GM23338 (cell line): Measurements from ENCODE around the gene APBA2. TPM values are rescaled to one million over a fixed set of nuclear protein-coding genes. Genes with fewer than 3 reads are reported as not detected.

Experiments
- ATAC-seq: fragments of 200-7000 bp; cut with Tn5 transposase; 3 replicates; pipeline ENCODE4 v1.9.1; 2020
- DNase-seq: peaks from one replicate; pipeline ENCODE4 v3.0.0-alpha.2; 2015; ENCODE audit warnings: low spot score
- H2AFZ ChIP-seq: fragments of 200-600 bp; sonication (generic); 2 replicates; pipeline ENCODE4 v1.8.0; 2016; ENCODE audit warnings: antibody characterized with exemption, mild to moderate bottlenecking, moderate library complexity
- H3F3A ChIP-seq: fragments of 200-600 bp; sonication (generic); replicated peaks from 2 replicates; pipeline ENCODE4 v1.8.0; 2017; ENCODE audit warnings: antibody characterized with exemption, mixed run types, low read depth
- H3K27ac ChIP-seq: fragments of 200-600 bp; sonication (generic); 2 replicates; pipeline ENCODE4 v1.6.1; 2016; ENCODE audit warnings: low read depth
- H3K27me3 ChIP-seq: fragments of 200-600 bp; sonication (generic); 2 replicates; pipeline ENCODE4 v1.8.0; 2016; ENCODE audit warnings: mild to moderate bottlenecking, mixed run types, moderate library complexity; ENCODE audit not compliant: insufficient read depth
- H3K36me3 ChIP-seq: fragments of 200-600 bp; sonication (generic); 2 replicates; pipeline ENCODE4 v1.8.0; 2016; ENCODE audit warnings: mild to moderate bottlenecking; ENCODE audit not compliant: insufficient read depth
- H3K4me1 ChIP-seq: fragments of 200-600 bp; sonication (generic); 2 replicates; pipeline ENCODE4 v1.8.0; 2016; ENCODE audit warnings: mild to moderate bottlenecking, moderate library complexity; ENCODE audit not compliant: insufficient read depth
- H3K4me2 ChIP-seq: fragments of 200-600 bp; sonication (generic); 2 replicates; pipeline ENCODE4 v1.7.1; 2017; ENCODE audit warnings: mixed run types
- H3K4me3 ChIP-seq: fragments of 200-600 bp; sonication (generic); 2 replicates; pipeline ENCODE4 v1.6.1; 2016; ENCODE audit warnings: mixed run types
- H3K79me2 ChIP-seq: fragments of 200-600 bp; sonication (generic); replicated peaks from 2 replicates; pipeline ENCODE4 v1.8.0; 2017; ENCODE audit warnings: mild to moderate bottlenecking; ENCODE audit not compliant: insufficient read depth
- H3K9me2 ChIP-seq: fragments of 200-600 bp; sonication (generic); 2 replicates; pipeline ENCODE4 v1.8.0; 2017; ENCODE audit not compliant: insufficient read depth
- H4K20me1 ChIP-seq: fragments of 200-600 bp; sonication (generic); replicated peaks from 2 replicates; pipeline ENCODE4 v1.8.0; 2017; ENCODE audit warnings: mild to moderate bottlenecking; ENCODE audit not compliant: insufficient read depth
- H3K27ac Mint-ChIP-seq: 2 replicates; pipeline ENCODE4 v1.8.0; 2020; ENCODE audit warnings: inconsistent platforms, mild to moderate bottlenecking, moderate library complexity, mixed read lengths
- H3K27me3 Mint-ChIP-seq: 3 replicates; pipeline ENCODE4 v1.8.0; 2022; ENCODE audit warnings: low read depth, mild to moderate bottlenecking, moderate library complexity, mixed read lengths, inconsistent platforms; ENCODE audit not compliant: insufficient read depth, poor library complexity
- H3K36me3 Mint-ChIP-seq: 3 replicates; pipeline ENCODE4 v1.8.0; 2021; ENCODE audit warnings: low read depth, mild to moderate bottlenecking, inconsistent platforms, moderate library complexity, mixed read lengths
- H3K4me1 Mint-ChIP-seq: 3 replicates; pipeline ENCODE4 v1.8.0; 2020; ENCODE audit warnings: mild to moderate bottlenecking, inconsistent platforms, mixed read lengths
- H3K4me3 Mint-ChIP-seq: 3 replicates; pipeline ENCODE4 v1.8.0; 2021; ENCODE audit warnings: moderate library complexity, mild to moderate bottlenecking, inconsistent platforms, mixed read lengths
- H3K9me3 Mint-ChIP-seq: 3 replicates; pipeline ENCODE4 v1.8.0; 2020; ENCODE audit warnings: moderate library complexity, mild to moderate bottlenecking, inconsistent platforms, mixed read lengths
- CREB1 ChIP-seq: fragments of 250-450 bp; sonication (Bioruptor Pico); IDR thresholded peaks from 2 replicates; pipeline ENCODE4 v1.5.0; 2020; ENCODE audit warnings: low read depth, mild to moderate bottlenecking, moderate library complexity
- EZH2 ChIP-seq: fragments of 200-600 bp; sonication (generic); IDR thresholded peaks from one replicate; pipeline ENCODE4 v1.8.0; 2017; ENCODE audit warnings: antibody characterized with exemption, mild to moderate bottlenecking, low read depth; ENCODE audit not compliant: unreplicated experiment
- EZH2phosphoT487 ChIP-seq: fragments of 200-600 bp; sonication (generic); IDR thresholded peaks from one replicate; pipeline ENCODE4 v1.8.1; 2018; ENCODE audit warnings: antibody characterized with exemption; ENCODE audit not compliant: unreplicated experiment
- JUNB ChIP-seq: IDR thresholded peaks from one replicate; pipeline ENCODE4 v1.6.1; 2016; ENCODE audit warnings: antibody characterized with exemption; ENCODE audit not compliant: unreplicated experiment
- NANOG ChIP-seq: IDR thresholded peaks from 2 replicates; pipeline ENCODE4 v1.6.1; 2016; ENCODE audit warnings: antibody characterized with exemption, borderline replicate concordance
- POLR2AphosphoS5 ChIP-seq: IDR thresholded peaks from 2 replicates; pipeline ENCODE4 v1.6.1; 2016; ENCODE audit warnings: antibody characterized with exemption, low read depth
- STAT1 ChIP-seq: IDR thresholded peaks from one replicate; pipeline ENCODE4 v1.6.1; 2016; ENCODE audit warnings: antibody characterized with exemption; ENCODE audit not compliant: unreplicated experiment
- ZNF114 ChIP-seq: fragments of 250-450 bp; sonication (Bioruptor Pico); IDR thresholded peaks from 2 replicates; pipeline ENCODE4 v1.5.0; 2020; ENCODE audit warnings: mild to moderate bottlenecking, moderate library complexity
- ZNF331 ChIP-seq: fragments of 250-450 bp; sonication (Bioruptor Pico); IDR thresholded peaks from 2 replicates; pipeline ENCODE4 v1.5.0; 2020; ENCODE audit warnings: low read depth, mild to moderate bottlenecking, moderate library complexity
- polyA plus RNA-seq: library from polyadenylated mRNA; unstranded; fragments of >200 nt; fragmentation: Nextera tagmentation; extraction: Ambion mirVana; gene quantifications from 2 replicates; pipeline ENCODE4 v1.2.1, GENCODE V29; 2016
- total RNA-seq: library from RNA; depleted of rRNA; stranded (reverse); fragments of >200 nt; shearing (Covaris generic); gene quantifications from 2 replicates; pipeline ENCODE4 v1.2.3, GENCODE V29; 2014
- TF ChIP-seq, protein P1 (sequence below): IDR thresholded peaks from 2 replicates; pipeline ENCODE4 v1.6.1; 2016; ENCODE audit warnings: antibody characterized with exemption
- TF ChIP-seq, protein P2 (sequence below), 2 experiments: fragments of 200-600 bp in 1 of 2; sonication (generic) in 1 of 2; conservative IDR thresholded peaks; 2 replicates each; pipeline versions ENCODE4 v1.5.1 to v1.6.1; 2016 to 2017; ENCODE audit warnings: antibody characterized with exemption in 2 of 2, low read depth in 2 of 2, mild to moderate bottlenecking in 2 of 2, moderate library complexity in 1 of 2
- TF ChIP-seq, protein P3 (sequence below): IDR thresholded peaks from one replicate; pipeline ENCODE4 v1.6.1; 2018; ENCODE audit warnings: antibody characterized with exemption; ENCODE audit not compliant: unreplicated experiment
- TF ChIP-seq, protein P4 (sequence below): fragments of 250-450 bp; sonication (Bioruptor Pico); IDR thresholded peaks from 2 replicates; pipeline ENCODE4 v1.5.0; 2020; ENCODE audit warnings: mild to moderate bottlenecking, moderate library complexity

APBA2 gene
- total and polyA plus RNA-seq, 2 experiments from 2014 or later = 5.9 to 24.7 TPM

DNA sequence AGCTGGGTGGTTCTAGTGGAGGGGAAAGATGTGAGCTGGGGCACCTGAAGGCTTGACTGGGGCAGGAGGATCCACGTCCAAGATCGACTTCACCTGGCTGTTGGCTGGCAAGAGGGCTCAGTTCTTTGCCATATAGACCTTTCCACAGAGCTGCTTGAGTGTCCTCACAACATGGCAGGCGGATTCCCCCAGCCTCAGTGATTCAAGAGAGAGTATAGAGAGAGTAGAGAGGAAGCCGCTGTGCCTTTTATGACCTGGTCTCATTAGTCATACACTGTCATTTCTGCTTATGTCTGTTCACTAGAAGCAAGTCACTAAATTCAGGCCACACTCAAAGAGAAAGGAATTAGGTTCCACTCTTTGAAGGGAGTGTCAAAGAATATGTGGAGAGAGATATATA, 101.6 kb downstream of the APBA2 start:
- ATAC-seq (no peak), DNase-seq (no peak)
- Mint-ChIP-seq H3K4me3 (no peak overlapping the region), H3K9me3 (no peaks in the 10 kb centered on the region), H3K36me3 (no peaks in the 10 kb centered on the region), H3K27ac (no peak overlapping the region), H3K4me1 (peaks cover 15% of the 10 kb centered on the region), H3K27me3 (peaks cover 3% of the 10 kb centered on the region)
- TF ChIP-seq, protein P1, sequence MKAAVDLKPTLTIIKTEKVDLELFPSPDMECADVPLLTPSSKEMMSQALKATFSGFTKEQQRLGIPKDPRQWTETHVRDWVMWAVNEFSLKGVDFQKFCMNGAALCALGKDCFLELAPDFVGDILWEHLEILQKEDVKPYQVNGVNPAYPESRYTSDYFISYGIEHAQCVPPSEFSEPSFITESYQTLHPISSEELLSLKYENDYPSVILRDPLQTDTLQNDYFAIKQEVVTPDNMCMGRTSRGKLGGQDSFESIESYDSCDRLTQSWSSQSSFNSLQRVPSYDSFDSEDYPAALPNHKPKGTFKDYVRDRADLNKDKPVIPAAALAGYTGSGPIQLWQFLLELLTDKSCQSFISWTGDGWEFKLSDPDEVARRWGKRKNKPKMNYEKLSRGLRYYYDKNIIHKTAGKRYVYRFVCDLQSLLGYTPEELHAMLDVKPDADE = no peak
- no peak for TF ChIP-seq EZH2phosphoT487
- TF ChIP-seq EZH2 = no peak
- TF ChIP-seq, protein P2, sequence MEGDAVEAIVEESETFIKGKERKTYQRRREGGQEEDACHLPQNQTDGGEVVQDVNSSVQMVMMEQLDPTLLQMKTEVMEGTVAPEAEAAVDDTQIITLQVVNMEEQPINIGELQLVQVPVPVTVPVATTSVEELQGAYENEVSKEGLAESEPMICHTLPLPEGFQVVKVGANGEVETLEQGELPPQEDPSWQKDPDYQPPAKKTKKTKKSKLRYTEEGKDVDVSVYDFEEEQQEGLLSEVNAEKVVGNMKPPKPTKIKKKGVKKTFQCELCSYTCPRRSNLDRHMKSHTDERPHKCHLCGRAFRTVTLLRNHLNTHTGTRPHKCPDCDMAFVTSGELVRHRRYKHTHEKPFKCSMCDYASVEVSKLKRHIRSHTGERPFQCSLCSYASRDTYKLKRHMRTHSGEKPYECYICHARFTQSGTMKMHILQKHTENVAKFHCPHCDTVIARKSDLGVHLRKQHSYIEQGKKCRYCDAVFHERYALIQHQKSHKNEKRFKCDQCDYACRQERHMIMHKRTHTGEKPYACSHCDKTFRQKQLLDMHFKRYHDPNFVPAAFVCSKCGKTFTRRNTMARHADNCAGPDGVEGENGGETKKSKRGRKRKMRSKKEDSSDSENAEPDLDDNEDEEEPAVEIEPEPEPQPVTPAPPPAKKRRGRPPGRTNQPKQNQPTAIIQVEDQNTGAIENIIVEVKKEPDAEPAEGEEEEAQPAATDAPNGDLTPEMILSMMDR (conservative IDR thresholded peaks at IDR 0.05; ENCODE audit: low read depth in 2 of 2) = no peak
- TF ChIP-seq JUNB = no peak
- no peak for TF ChIP-seq NANOG
- no peak for TF ChIP-seq ZNF331 (CRISPR knock-in tag)
- TF ChIP-seq POLR2AphosphoS5 = no peak
- no peak for TF ChIP-seq CREB1 (CRISPR knock-in tag)
- TF ChIP-seq, protein P3, sequence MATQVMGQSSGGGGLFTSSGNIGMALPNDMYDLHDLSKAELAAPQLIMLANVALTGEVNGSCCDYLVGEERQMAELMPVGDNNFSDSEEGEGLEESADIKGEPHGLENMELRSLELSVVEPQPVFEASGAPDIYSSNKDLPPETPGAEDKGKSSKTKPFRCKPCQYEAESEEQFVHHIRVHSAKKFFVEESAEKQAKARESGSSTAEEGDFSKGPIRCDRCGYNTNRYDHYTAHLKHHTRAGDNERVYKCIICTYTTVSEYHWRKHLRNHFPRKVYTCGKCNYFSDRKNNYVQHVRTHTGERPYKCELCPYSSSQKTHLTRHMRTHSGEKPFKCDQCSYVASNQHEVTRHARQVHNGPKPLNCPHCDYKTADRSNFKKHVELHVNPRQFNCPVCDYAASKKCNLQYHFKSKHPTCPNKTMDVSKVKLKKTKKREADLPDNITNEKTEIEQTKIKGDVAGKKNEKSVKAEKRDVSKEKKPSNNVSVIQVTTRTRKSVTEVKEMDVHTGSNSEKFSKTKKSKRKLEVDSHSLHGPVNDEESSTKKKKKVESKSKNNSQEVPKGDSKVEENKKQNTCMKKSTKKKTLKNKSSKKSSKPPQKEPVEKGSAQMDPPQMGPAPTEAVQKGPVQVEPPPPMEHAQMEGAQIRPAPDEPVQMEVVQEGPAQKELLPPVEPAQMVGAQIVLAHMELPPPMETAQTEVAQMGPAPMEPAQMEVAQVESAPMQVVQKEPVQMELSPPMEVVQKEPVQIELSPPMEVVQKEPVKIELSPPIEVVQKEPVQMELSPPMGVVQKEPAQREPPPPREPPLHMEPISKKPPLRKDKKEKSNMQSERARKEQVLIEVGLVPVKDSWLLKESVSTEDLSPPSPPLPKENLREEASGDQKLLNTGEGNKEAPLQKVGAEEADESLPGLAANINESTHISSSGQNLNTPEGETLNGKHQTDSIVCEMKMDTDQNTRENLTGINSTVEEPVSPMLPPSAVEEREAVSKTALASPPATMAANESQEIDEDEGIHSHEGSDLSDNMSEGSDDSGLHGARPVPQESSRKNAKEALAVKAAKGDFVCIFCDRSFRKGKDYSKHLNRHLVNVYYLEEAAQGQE = no peak
- TF ChIP-seq ZNF114 (CRISPR knock-in tag) = no peak
- TF ChIP-seq STAT1 = no peak
- TF ChIP-seq, protein P4, sequence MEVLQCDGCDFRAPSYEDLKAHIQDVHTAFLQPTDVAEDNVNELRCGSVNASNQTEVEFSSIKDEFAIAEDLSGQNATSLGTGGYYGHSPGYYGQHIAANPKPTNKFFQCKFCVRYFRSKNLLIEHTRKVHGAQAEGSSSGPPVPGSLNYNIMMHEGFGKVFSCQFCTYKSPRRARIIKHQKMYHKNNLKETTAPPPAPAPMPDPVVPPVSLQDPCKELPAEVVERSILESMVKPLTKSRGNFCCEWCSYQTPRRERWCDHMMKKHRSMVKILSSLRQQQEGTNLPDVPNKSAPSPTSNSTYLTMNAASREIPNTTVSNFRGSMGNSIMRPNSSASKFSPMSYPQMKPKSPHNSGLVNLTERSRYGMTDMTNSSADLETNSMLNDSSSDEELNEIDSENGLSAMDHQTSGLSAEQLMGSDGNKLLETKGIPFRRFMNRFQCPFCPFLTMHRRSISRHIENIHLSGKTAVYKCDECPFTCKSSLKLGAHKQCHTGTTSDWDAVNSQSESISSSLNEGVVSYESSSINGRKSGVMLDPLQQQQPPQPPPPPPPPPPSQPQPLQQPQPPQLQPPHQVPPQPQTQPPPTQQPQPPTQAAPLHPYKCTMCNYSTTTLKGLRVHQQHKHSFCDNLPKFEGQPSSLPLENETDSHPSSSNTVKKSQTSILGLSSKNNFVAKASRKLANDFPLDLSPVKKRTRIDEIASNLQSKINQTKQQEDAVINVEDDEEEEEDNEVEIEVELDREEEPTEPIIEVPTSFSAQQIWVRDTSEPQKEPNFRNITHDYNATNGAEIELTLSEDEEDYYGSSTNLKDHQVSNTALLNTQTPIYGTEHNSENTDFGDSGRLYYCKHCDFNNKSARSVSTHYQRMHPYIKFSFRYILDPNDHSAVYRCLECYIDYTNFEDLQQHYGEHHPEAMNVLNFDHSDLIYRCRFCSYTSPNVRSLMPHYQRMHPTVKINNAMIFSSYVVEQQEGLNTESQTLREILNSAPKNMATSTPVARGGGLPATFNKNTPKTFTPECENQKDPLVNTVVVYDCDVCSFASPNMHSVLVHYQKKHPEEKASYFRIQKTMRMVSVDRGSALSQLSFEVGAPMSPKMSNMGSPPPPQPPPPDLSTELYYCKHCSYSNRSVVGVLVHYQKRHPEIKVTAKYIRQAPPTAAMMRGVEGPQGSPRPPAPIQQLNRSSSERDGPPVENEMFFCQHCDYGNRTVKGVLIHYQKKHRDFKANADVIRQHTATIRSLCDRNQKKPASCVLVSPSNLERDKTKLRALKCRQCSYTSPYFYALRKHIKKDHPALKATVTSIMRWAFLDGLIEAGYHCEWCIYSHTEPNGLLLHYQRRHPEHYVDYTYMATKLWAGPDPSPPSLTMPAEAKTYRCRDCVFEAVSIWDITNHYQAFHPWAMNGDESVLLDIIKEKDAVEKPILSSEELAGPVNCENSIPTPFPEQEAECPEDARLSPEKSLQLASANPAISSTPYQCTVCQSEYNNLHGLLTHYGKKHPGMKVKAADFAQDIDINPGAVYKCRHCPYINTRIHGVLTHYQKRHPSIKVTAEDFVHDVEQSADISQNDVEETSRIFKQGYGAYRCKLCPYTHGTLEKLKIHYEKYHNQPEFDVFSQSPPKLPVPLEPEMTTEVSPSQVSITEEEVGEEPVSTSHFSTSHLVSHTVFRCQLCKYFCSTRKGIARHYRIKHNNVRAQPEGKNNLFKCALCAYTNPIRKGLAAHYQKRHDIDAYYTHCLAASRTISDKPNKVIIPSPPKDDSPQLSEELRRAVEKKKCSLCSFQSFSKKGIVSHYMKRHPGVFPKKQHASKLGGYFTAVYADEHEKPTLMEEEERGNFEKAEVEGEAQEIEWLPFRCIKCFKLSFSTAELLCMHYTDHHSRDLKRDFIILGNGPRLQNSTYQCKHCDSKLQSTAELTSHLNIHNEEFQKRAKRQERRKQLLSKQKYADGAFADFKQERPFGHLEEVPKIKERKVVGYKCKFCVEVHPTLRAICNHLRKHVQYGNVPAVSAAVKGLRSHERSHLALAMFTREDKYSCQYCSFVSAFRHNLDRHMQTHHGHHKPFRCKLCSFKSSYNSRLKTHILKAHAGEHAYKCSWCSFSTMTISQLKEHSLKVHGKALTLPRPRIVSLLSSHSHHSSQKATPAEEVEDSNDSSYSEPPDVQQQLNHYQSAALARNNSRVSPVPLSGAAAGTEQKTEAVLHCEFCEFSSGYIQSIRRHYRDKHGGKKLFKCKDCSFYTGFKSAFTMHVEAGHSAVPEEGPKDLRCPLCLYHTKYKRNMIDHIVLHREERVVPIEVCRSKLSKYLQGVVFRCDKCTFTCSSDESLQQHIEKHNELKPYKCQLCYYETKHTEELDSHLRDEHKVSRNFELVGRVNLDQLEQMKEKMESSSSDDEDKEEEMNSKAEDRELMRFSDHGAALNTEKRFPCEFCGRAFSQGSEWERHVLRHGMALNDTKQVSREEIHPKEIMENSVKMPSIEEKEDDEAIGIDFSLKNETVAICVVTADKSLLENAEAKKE (CRISPR knock-in tag) = no peak
- no peak overlapping the region for H3K4me3 ChIP-seq
- H3K4me1 ChIP-seq = no peaks in the 10 kb centered on the region
- no peak overlapping the region for H2AFZ ChIP-seq
- no peaks in the 10 kb centered on the region for H3K27me3 ChIP-seq
- no peak overlapping the region for H3K4me2 ChIP-seq
- no peaks in the 10 kb centered on the region for H3K79me2 ChIP-seq
- H3F3A ChIP-seq = no peaks in the 10 kb centered on the region
- H3K9me2 ChIP-seq = no peaks in the 10 kb centered on the region
- H3K36me3 ChIP-seq = no peaks in the 10 kb centered on the region
- H3K27ac ChIP-seq = no peak overlapping the region
- H4K20me1 ChIP-seq = no peaks in the 10 kb centered on the region
